OCI-LY1 (cell line): Measurements from ENCODE around the gene SYT7.

Source experiments
- H2AFZ ChIP-seq: fragments of 200-600 bp; sonication (generic), shearing (Covaris generic); 2 replicates; pipeline ENCODE4 v1.6.0; 2014; ENCODE audit warnings: antibody characterized with exemption, mild to moderate bottlenecking, low read length
- H3F3A ChIP-seq: fragments of 200-600 bp; sonication (generic), shearing (Covaris generic); 2 replicates; pipeline ENCODE4 v1.6.0; 2014; ENCODE audit warnings: mild to moderate bottlenecking, antibody characterized with exemption, low read length, moderate library complexity; ENCODE audit not compliant: insufficient read depth
- H3K27ac ChIP-seq: fragments of 200-600 bp; sonication (generic); 2 replicates; pipeline ENCODE4 v1.5.1; 2014; ENCODE audit warnings: low read length, mixed run types, mild to moderate bottlenecking, low read depth; ENCODE audit not compliant: poor library complexity, severe bottlenecking
- H3K27me3 ChIP-seq: fragments of 200-600 bp; sonication (generic); 2 replicates; pipeline ENCODE4 v1.6.0; 2014; ENCODE audit warnings: antibody characterized with exemption, mild to moderate bottlenecking, low read length, moderate library complexity; ENCODE audit not compliant: insufficient read depth
- H3K36me3 ChIP-seq: fragments of 200-600 bp; sonication (generic); 2 replicates; pipeline ENCODE4 v1.6.1; 2014; ENCODE audit warnings: mild to moderate bottlenecking, antibody characterized with exemption, low read length, moderate library complexity, mixed read lengths; ENCODE audit not compliant: insufficient read depth
- H3K4me1 ChIP-seq: fragments of 200-600 bp; sonication (generic); 2 replicates; pipeline ENCODE4 v1.5.1; 2014; ENCODE audit warnings: mild to moderate bottlenecking, low read length, moderate library complexity; ENCODE audit not compliant: insufficient read depth, severe bottlenecking
- H3K4me2 ChIP-seq: fragments of 200-600 bp; sonication (generic), shearing (Covaris generic); 2 replicates; pipeline ENCODE4 v1.6.1; 2014; ENCODE audit warnings: low read length
- H3K4me3 ChIP-seq: fragments of 200-600 bp; sonication (generic); 2 replicates; pipeline ENCODE4 v1.5.1; 2014; ENCODE audit warnings: low read length, low read depth, mild to moderate bottlenecking, mixed read lengths; ENCODE audit not compliant: poor library complexity, severe bottlenecking
- H3K79me2 ChIP-seq: fragments of 200-600 bp; shearing (Covaris generic); 2 replicates; pipeline ENCODE4 v1.6.1; 2016; ENCODE audit warnings: mixed run types, low read length, mixed read lengths; ENCODE audit not compliant: insufficient read depth
- H3K9ac ChIP-seq: fragments of 200-600 bp; sonication (generic), shearing (Covaris generic); 2 replicates; pipeline ENCODE4 v1.6.1; 2014; ENCODE audit warnings: mild to moderate bottlenecking, low read length, mixed read lengths
- H3K9me2 ChIP-seq: fragments of 200-600 bp; sonication (generic), shearing (Covaris generic); 2 replicates; pipeline ENCODE4 v1.6.1; 2014; ENCODE audit warnings: low read depth, mild to moderate bottlenecking, low read length, mixed read lengths
- H3K9me3 ChIP-seq: fragments of 200-600 bp; shearing (Covaris generic); 2 replicates; pipeline ENCODE4 v1.6.1; 2014; ENCODE audit warnings: low read length, mixed read lengths
- H4K20me1 ChIP-seq: fragments of 200-600 bp; sonication (generic), shearing (Covaris generic); 2 replicates; pipeline ENCODE4 v1.6.0; 2016; ENCODE audit warnings: mild to moderate bottlenecking, low read length; ENCODE audit not compliant: insufficient read depth
- CTCF ChIP-seq: fragments of 200-600 bp; sonication (generic), shearing (Covaris generic); IDR thresholded peaks from 2 replicates; pipeline ENCODE4 v1.5.1; 2017; ENCODE audit warnings: mild to moderate bottlenecking, antibody characterized with exemption, low read length, moderate library complexity, mixed read lengths
- EZH2 ChIP-seq: fragments of 200-600 bp; sonication (generic), shearing (Covaris generic); IDR thresholded peaks from 2 replicates; pipeline ENCODE4 v1.8.0; 2017; ENCODE audit warnings: borderline replicate concordance, mixed run types, mild to moderate bottlenecking, antibody characterized with exemption, low read length, moderate library complexity, mixed read lengths

The SYT7 gene

DNA sequence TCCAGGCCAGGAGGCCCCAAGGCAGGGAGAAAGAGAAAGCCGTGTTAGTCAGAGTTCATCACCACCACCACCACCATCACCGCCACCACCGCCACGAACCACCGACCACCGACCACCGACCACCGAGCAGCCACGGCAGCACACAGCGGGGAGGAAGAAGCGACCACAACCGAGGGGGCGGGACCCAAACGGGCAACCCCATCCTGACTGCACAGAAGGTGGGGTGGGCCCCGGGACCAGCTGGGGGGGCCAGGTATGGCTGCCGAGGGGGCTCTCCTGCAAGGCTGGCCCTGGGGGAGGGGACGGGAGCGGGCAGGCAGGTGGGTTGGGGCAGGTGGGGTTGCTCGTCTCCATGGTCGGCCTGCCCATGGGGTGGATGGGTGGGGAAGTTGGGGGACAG lies 34.2 kb downstream of the SYT7 start:
- Histone ChIP-seq H3K27me3 (no peaks in the 10 kb centered on the region), H3K27ac (no peak overlapping the region), H3K4me1 (no peaks in the 10 kb centered on the region), H3K4me2 (no peak overlapping the region), H3K4me3 (no peak overlapping the region), H3K9ac (no peak overlapping the region), H4K20me1 (no peaks in the 10 kb centered on the region), H3K9me2 (no peaks in the 10 kb centered on the region), H3F3A (no peaks in the 10 kb centered on the region), H3K9me3 (no peaks in the 10 kb centered on the region), H3K36me3 (no peaks in the 10 kb centered on the region), H2AFZ (no peak overlapping the region), H3K79me2 (no peaks in the 10 kb centered on the region)
- TF ChIP-seq CTCF (no peak), EZH2 (no peak)

DNA sequence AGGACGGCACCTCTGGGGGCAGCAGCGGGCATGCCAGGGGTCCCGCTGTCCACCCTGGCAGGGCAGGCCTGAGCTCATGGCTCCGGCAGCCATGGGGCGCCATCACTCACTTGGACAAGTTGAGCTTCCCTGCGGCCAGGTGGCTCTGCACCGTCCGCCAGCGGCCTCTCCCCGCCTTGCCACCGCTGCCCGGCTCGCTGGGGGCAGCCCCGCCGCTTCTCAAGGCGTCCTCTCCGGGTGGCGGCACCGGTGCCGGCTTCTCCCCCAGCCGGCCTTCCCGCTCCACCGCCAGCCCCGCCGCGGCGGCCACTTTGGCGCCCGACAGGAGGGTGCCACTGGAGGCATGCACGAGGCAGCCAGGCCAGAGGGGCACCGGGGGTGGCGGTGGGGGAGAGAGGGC lies 35.0 kb downstream of the SYT7 start:
- Histone ChIP-seq H3K4me3 (no peak overlapping the region), H3K9ac (no peak overlapping the region), H4K20me1 (no peaks in the 10 kb centered on the region), H3K79me2 (no peaks in the 10 kb centered on the region), H3K4me1 (no peaks in the 10 kb centered on the region), H3K36me3 (no peaks in the 10 kb centered on the region), H2AFZ (no peak overlapping the region), H3K27ac (no peak overlapping the region), H3K9me3 (no peaks in the 10 kb centered on the region), H3K27me3 (no peaks in the 10 kb centered on the region), H3F3A (no peaks in the 10 kb centered on the region), H3K4me2 (no peak overlapping the region), H3K9me2 (no peaks in the 10 kb centered on the region)
- TF ChIP-seq CTCF = no peak
- no peak for TF ChIP-seq EZH2

DNA sequence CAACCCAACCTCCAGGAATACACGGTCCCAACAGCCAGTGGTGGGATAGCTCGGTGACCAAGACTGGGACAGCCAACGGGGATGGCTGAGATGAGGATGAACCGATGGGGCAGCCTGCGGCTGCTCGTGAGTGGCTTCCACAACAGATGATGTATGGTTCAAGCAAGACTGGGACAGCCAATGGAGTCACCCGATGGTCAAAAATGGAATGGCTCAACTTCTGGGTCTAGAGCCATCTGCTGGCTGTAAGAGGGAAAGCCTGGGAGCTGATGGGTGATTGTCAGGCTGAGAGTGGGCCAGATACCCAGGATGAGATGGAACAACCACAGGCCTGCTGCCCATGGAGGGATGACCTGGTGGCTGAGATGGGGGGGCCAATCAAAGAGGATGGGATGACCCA lies 35.5 kb downstream of the SYT7 start:
- no peak overlapping the region for H3K27ac ChIP-seq
- peak; percentile 40; the same call in 1 of the 2 replicates for TF ChIP-seq CTCF
- TF ChIP-seq EZH2 = no peak

More for the DNA sequence above, 35.5 kb downstream of the SYT7 start:
- H3K9me3 ChIP-seq = no peaks in the 10 kb centered on the region
- no peak overlapping the region for H2AFZ ChIP-seq
- no peaks in the 10 kb centered on the region for H3K9me2 ChIP-seq
- H3F3A ChIP-seq = no peaks in the 10 kb centered on the region
- no peaks in the 10 kb centered on the region for H3K27me3 ChIP-seq
- no peaks in the 10 kb centered on the region for H4K20me1 ChIP-seq
- no peak overlapping the region for H3K4me2 ChIP-seq
- H3K36me3 ChIP-seq = no peaks in the 10 kb centered on the region
- H3K79me2 ChIP-seq = no peaks in the 10 kb centered on the region
- H3K4me1 ChIP-seq = no peaks in the 10 kb centered on the region
- H3K4me3 ChIP-seq = no peak overlapping the region
- H3K9ac ChIP-seq = no peak overlapping the region
